NCI-H1930 (cell line): Measurements from ENCODE around the gene HINT1.

Experiments
- DNase-seq, 2 experiments: peaks; one replicate each; lab custom pipeline; 2025; lab: John Stamatoyannopoulos, UW

The HINT1 gene

GRCh38 chr5:131109540-131110255 lies 55.4 kb downstream of the HINT1 start:
- no peak for DNase-seq
